HG02678 (cell line): ENCODE data around the gene L3MBTL1.

Experiments
- ATAC-seq: cut with Tn5 transposase; IDR thresholded peaks from one replicate; pipeline ENCODE4 v1.9.1; 2021; ENCODE audit warnings: mild to moderate bottlenecking, moderate library complexity; ENCODE audit not compliant: unreplicated experiment

The L3MBTL1 gene

DNA sequence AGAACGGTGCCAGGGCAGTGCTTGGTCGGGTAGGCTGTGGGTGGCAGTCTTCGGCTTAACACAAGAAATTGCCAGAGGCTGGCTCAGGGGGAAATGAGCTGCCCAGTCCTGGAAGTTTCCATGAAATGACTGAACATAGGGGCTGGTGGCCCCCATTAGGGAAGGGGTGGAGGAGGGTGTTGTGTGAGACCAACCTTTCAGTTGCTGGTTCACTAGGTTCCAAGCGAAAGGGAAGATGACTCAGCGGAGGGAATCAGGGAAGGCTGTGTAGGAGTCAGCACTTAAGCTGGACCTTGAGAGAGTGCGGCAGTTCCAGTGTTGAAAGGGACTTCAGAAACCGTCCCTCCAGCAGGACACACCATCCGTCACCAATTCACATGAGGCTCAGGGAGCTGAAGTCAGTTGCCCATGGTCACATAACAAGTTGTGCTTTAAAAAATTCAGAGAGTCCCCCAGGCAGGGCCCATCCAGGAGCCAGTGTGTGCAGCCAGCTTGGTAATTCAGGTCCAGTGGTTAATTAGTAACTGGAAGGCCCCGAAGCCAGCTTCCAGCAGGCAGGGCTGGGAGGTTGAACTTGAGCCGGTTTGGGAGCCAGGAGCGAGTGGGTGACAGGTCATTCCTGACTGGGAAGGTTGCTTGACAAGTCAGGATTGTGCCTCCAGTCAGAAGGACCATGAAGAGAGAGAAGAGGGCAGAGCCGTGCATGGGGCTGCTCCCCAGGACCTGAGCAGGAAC is 51.1 kb downstream of the L3MBTL1 start, which contains the start of gene SGK2:
Gene SGK2 (plus strand): TSS at position 616 of the 735 bp plus-strand sequence. CDS start 7,469 bp downstream, outside the sequence.
- no peak for ATAC-seq

DNA sequence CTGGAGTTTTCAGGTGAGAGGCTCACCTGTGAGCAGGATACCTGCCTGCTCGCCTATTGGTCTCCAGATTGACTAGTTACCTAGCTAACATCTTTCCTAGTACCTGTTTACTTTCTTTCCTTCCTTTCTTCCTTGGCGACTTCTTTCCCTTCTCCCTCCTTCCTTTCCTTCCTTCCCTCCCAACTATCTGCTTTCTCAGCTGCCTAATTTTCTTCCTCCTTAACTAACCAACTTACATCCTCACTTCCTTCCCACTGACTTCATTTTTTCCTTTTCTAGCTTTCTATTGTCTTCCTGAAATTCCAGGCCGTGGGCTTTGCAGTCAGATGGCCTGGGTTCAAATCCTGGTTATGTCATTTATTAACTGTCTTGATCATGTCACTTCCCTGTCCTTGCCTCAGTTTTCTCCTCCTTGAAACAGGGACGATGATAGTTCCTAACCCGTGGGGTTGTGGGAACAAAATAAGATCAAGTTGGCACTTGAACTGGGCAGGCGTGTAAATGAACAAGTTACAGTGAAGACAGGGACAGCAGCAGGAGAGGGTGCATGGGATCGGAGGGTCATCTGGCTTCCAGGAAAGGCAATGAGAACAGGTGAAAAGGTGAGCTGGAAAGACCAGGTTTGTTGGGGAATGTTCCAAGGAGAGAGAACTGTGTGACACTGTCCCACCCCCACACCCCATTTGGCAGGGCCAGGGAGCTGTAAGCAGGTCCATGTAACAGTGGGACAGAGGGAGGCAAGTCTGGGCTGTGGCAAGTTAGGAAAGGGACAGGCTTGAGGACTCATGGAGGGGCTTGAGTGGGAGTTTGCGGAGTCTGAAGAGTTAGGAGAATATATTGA is 51.9 kb downstream of the L3MBTL1 start:
- ATAC-seq = no peak

DNA sequence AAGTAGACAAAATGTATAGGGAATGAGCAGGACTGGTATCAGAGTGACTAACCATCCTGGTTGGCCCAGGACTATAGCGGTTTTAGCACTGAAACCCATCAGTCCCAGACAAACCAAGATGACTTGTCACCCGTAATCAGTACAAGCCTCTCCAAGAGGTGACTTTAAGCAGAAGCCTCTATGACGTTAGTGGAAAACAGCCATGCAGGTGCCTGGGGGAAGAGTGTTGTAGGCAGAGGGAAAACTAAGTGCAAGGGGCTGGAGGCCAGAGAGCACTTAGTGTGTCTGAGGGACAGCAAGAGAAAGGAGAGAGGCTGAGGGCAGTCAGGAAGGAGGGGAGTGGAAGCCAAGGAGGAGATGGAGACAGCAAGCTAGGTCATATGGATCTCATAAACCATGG is 53.5 kb downstream of the L3MBTL1 start:
- ATAC-seq = no peak

DNA sequence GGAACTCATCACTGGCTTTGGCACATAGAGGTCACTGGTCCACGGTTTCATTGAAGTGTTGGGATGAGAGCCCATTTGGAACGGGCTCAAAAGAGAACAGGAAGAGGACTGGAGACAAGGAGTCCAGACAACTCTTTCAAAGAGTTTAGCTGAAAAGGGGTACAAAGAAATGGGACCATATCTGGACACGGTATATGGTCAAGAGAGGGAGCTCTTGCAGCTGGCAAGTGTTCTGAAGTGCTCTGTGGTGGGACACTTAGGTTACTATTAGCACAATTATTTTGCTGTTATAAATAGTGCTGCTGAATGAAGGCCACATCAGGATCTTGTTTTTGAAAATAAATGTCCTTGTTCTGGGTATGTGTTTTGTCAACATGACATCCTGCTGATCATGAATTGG is 55.9 kb downstream of the L3MBTL1 start:
- ATAC-seq = no peak

DNA sequence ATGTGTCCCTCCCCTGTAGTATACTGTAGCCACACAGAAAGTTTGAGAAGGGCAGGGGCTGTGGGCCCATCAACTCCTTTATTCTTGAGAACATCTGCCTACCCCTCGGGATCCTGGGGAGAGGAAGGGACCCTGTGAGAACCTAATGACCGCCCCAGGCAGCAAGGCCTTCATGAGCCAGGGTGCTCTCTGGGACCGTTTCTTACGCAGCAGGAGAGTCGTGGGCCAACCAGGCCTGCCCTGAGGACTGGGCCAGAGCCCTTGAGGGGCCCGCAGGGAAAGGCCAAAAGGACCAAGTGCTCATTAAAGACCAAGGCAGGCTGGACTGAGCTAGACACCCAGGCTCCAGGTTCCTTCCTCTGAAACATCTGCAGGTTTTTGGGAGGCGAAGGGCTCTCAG is 56.5 kb downstream of the L3MBTL1 start:
- ATAC-seq = no peak

DNA sequence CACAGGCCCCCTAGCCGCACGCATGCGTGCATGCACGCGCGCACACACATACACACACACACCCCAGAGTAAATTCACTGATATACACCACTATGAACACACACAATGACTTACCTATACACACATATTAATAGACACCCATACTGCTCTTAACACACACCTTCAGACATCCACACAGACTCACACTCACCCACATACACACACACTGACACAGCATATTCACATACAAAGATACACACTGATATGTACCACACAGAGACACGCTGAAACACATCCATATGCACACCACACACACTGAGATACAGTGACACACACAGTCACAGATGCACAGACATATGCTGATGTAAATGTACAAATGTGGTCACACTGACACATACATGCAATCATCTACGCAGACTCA is 57.0 kb downstream of the L3MBTL1 start:
- ATAC-seq = no peak

DNA sequence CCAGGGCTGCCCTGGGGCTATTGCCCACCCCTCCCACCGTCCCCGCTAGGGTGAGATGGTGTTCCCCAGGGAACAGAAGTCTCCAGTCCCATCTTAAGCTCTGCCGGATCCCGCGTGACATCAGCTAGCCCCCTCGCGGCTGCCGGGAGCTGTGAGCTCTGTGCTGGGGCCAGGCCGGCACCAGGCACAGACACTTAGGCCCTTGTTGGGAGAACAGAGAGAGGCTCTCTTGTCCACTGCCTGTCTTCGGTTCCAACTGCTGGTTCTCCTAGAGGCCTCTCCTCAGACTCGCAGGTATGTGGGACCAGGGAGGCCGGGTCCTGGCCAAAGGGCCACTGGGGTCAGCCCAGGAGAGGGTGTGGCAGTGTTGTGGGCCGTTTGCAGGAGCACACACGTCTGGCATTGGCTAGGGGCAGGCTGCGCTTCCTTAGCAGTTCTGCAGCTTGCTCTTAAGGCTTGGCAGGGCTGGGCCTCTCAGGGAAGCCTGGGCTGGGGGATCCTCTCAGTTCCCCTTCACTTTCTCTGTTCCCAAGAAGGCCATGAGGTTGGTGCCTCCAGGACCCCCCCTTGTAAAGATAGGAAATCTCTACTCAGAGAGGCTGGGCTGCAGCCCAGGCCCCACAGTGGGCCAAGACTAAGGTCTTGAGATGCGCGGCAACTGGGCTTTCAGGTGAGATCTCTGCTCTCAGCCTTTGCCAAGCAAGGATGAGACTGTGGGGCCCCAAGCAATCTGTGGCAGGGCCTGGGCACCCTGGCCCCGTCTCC is 57.7 kb downstream of the L3MBTL1 start:
- no peak for ATAC-seq

DNA sequence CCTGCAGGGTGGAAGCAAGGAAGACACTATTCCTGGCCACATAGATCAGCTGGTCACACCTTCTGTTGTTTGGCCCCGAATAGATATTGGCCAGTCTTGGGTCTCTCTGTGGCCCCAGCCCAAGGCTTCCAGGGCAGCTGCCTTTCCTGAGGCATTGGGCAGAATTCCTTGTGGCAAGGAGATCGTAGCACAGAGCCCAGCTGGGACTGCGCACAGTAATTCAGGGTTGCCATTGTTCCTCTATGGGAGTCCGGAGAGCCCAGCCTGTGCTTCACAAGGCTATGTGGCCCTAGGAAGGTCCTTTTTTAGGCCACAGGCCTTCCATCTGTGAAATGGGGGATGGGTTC is 58.2 kb downstream of the L3MBTL1 start:
- ATAC-seq = no peak

DNA sequence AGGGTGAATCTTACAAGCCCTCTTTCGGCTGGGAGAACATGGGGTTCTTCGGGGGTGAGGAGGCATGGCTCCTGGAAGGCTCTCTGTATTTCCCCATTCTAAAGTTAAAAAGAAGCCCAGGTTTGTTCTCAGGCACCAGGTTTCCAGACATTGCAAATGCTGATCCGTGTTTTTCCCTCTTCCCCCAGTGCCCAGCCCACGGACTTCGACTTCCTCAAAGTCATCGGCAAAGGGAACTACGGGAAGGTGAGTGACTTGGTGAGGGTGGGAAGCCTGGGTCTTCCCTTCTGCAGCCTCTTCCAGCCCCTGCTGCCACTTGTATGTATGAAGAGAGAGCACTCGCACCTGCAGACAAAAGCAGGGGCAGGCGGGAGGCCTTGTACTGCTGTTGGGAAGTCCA is 60.0 kb downstream of the L3MBTL1 start:
- no peak for ATAC-seq

DNA sequence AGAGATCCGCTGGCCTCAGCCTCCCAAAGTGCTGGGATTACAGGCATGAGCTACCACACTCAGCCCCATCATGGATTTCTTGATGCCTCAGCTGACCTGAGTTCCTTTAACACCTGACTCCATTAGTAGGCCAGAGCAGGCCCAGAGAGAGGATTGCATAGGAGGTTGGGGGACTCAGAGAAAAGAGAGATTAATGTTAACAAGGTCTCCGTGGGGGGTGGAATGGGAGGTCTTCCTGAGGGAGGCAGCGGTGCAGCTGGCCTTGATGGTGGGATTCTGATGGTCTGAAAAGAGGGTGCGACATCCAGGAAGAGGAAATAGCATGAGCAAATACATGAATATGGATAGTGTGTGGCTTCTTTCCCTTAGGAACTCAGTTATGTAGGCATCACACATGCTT is 61.2 kb downstream of the L3MBTL1 start:
- no peak for ATAC-seq

DNA sequence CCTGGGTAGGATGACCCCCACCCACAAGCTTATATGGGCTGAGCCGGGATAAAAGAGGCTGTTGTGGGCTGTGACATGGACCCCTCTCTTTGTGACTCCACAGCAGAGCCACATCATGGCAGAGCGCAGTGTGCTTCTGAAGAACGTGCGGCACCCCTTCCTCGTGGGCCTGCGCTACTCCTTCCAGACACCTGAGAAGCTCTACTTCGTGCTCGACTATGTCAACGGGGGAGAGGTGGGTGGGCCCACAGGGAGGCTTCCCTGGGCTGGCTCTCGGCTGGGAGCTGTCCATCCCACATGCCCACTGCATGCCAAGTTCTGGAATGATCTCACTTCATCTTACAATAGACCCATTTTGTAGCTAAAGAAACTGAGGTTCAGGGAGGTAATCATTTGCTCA is 61.8 kb downstream of the L3MBTL1 start:
- ATAC-seq = no peak

DNA sequence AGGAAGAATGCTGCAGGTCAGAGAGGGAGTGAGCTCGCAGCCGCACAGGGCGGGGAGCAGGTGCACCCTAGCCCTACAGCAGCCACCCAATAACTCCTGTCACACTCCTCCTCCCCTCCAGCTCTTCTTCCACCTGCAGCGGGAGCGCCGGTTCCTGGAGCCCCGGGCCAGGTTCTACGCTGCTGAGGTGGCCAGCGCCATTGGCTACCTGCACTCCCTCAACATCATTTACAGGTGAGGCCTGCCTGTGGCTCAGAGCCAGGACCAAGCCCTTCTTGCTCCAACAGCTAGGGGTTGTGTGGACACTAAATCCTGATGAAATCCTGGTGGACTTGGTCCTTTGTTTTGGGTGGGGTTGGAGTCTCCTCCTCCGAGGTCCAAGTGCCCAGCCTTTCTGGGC is 63.0 kb downstream of the L3MBTL1 start:
- ATAC-seq = no peak

DNA sequence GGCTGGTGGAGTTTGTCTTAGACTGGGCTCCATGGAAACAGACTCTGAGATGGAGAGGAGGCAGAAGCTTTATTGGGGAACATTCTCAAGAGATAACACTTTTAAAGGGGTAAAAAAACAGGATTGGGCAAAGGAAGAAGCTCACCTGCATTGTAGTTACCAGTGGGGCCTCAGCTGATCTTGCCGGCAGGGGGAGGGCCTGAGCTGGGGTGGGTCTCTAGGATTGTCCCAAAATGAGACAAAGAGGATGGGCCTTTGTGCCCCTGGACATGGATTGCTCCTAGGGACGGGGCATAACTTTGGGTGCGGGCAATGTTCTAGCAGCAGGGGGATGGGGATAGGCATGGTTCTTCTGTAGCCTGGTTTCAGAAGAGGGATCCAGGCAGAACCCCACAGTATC is 63.8 kb downstream of the L3MBTL1 start:
- no peak for ATAC-seq

DNA sequence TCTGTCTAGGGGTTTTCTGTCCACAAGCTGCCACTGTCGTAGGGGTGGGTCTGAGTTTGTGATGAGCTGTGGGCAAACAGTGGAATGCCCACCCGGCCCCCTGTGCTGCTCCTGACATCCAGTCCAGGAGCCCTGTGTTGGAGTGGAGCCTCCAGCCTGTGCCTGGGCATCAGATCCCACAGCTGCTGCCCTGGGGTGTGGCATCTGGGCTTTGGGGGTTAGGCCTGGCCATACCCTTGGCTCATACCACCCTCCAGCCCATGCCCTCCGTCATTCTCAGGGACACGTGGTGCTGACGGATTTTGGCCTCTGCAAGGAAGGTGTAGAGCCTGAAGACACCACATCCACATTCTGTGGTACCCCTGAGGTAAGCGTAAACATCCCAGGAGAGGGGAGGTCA is 64.3 kb downstream of the L3MBTL1 start:
- ATAC-seq = no peak

DNA sequence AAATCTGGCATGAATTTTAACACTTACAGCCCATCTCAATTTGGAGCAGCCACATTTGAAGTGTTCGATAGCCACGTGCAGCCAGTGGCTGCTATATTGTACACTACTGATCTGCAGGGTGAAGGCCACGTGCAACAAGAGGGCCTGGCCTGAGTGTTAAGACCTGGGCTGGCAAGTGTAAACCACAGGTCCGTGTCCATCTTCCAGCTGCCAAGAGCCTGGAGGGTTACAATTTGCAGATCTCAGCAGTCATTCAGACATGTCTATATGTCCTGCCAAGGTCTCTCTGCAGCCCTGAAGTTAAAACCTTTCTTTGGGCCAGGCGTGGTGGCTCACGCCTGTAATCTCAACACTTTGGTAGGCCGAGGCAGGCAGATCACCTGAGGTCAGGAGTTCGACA is 65.4 kb downstream of the L3MBTL1 start:
- no peak for ATAC-seq

DNA sequence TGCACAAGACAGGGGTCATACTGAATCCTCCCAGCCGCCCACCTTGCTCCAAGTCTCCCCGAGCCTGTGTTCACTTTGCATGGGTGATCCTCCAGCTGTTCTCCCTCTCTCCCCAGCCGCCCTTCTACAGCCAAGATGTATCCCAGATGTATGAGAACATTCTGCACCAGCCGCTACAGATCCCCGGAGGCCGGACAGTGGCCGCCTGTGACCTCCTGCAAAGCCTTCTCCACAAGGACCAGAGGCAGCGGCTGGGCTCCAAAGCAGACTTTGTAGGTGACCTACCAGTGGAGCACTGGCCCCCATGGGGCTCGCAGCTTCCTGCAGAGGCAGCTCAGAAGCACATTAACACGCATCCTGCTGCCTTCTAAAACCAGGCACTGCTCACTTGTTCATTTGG is 68.6 kb downstream of the L3MBTL1 start:
- ATAC-seq = no peak

DNA sequence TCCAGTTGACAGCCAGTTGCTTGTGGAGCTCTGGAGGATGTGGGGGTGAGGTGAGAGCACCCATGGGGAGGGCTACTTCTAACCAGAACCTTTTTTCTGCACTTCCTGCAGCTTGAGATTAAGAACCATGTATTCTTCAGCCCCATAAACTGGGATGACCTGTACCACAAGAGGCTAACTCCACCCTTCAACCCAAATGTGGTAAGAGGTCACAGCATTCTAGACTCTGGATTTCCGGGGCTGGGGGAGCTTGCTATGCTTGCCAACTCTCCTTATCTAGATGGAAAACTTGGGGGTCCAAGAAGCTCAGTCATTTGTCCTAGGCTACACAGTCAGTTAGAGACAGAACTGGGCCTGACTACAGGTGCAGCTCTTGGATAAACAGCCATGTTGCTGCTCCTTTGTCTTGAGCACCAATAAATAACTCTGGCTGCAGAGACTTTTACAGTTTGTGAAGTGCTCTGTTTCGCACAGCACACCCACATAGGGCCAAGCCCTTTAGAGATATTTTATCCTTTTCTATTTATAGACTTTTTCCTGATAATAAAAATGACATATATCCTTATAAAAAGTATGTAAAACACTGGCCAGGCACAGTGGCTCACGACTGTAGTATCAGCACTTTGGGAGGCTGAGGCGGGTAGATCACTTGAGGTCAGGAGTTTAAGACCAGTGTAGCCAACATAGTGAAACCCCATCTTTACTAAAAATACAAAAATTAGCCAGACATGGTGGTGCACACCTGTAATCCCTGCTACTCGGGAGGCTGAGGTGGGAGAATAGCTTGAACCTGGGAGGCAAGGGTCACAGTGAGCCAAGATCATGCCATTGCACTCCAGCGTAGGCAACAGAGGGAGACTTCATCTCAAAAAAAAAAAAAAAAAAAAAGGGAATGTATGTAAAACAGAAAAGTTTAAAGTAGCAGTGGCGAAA is 72.6 kb downstream of the L3MBTL1 start:
- no peak for ATAC-seq

DNA sequence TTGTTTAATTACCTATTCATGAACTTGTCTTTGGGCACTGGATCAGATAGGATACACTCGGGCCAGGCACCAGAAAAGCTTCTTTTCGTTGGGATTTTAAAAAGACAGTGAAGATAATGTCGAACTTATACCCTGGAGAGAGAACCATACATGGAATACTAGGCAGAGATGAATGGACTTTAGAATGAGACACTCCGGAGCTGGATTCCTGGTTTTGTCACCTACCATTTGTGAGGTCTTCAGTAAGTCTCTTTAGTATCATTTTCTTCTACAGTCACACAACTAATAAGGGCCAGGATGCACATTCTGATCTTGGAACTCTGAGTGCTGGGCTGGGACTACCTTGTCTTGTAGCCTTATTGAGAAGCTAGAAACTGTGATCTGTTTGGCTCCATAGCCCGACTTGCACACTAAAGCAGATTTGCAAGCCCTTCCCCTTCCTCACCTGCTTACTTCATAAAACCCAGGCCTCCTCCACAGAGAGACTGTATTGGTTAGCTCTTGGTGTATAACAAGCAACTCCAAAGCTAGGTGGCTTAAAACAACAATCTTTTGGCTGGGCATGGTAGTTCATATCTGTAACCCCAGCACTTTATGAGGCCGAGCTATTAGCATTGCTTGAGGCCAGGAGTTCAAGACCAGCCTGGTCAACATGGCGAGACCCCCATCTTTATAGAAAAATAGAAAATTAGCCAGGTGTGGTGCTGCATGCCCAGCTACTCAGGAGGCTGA is 75.8 kb downstream of the L3MBTL1 start:
- ATAC-seq = no peak

DNA sequence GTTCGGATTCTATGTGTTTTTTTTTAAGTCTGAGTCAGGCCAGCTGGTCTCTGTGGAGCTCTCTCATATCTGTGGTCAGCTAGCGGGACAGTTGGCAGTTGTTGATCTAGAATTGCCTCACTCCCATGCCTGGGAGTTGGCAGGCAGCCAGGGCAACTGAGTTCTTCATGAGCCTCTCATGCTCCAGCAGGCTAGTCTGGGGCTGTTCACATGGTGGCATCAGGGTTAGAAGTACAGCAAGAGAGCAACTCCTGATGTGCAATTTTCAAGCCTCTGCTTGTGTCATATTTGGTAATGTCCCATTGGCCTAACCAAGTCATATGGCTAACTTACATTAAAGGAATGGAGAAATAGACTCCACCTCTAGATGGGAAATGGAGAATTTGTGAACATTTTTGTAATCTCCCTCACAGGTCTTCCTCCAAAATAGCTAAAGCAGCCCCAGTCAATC is 76.5 kb downstream of the L3MBTL1 start:
- ATAC-seq = no peak
